GM03348 (cell line): ENCODE measurements around the gene MAVS.

ENCODE experiments used
- DNase-seq: peaks from one replicate; pipeline ENCODE4 v3.0.0; 2012; ENCODE audit warnings: low spot score

Gene MAVS

DNA sequence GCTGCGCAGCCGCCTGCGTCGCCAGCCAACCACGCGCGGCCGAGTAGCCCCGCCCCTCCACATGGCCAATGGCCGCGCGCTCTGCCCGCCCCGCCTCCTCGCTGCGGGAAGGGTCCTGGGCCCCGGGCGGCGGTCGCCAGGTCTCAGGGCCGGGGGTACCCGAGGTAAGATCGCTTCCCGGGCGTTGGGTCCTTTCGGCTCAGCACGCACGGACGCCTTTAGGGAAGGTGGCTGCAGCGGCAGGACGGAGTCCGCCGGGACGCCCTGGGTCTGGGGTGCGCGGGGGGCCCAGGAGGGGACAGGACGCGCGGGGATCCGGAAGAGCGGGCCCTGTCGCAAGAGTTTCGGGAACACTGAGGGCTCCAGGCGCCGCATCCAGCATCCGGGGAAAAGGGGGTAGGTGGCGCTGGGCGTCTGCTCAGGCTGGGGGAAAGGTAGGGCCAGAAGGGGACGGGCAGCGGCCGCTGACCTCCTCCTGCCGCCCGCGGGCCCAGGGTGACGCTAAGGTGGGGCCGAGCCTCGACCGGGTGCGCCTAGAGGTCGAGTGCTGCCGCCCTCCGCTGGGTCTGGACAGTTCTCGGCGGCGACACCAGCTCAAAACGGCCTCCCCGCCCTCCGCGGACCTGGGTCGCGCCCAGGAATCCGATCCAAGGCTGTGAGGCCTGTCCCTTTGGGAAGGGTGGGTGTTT, at the start of gene MAVS:
Gene MAVS, plus strand, starts transcription at position 95 of the 689 bp plus-strand sequence. CDS start 7,791 bp downstream, outside the sequence.
- DNase-seq = peak; percentile 98

DNA sequence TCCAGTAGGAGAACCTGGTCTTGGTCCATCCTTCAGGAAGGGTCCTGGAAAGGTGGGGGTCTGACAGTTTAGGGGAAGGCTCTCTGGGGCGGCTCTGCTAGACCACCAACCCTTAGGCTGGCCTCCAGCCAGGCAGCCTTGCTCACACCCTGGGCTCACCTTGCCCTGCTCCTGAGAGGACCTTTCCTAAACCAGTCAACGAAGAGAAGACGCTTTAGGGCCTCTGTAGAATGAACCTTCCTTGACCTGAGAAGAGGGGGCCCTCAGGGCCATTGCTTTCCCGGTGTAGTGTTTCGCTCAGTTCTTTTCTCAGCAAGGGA, 49.4 kb upstream of the MAVS start:
- no peak for DNase-seq

DNA sequence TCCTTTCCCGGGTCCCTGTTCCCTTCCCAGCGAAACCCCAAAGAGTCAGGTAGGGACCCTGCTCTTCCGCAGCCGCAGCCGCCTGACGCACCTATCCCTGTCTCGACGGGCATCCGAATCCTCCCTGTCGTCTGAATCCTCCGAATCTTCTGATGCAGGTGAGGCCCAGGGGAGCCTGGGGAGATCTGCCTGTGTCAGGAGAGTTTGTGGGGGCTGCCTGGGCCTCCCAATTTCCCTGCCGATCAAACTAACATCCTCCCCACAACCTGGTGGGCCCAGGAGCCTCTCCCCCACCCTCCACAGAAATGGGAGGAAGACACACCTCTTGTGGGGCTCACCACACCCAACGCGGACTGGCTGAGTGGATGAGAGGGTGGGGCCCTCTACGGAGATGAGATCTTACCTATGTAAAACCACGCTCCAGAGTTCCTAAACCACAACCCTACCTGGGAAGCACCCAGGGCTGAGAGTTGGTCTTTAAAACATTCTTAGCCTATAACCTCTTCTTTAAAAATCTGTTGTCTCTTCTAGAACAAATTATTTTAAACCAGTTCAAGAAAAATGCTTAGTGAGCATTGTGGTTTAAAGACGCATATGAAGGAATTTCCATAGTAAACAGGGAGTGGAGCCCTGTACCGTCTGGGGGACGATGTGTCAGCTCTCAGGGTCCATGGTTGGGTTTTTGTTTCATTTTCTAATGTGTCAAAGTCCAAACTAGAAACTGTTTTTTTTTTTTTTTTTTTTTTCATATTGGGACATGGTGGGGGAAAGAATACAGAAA, 48.9 kb upstream of the MAVS start:
- DNase-seq = no peak

DNA sequence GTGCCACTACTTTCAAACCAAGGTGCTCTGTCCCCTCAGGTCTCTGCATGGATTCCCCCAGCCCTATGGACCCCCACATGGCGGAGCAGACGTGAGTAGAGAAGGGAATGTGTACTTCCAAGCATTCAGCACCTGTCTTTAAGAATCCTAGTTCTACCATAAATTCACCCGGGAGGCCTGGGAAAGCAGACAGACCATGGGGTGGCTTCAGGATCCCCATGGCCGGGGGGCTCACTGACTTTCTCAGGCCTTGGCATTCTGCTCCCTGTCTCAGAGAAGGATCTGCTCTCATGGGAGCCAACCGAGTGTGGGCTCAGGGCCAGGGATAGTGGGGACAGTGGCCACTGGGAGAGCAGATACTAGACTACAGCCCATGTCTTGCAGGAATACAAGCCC, 48.3 kb upstream of the MAVS start:
- DNase-seq = no peak

DNA sequence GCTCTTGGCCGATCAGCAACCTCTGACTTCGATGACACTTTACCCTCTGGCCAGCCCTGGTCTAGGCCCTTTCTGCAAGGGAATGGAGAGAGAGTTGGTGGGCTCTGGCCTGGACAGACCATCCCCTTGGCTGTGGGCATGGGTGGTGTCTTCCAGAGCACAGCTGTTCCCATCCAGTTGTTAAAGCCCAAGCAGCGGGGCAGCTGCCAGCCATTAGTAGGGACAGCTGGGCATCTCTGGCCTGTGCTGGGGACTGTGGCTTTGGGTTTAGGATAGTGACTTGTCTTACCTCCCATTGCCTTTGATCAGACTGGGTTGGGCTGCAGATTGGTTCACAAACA, 47.8 kb upstream of the MAVS start:
- no peak for DNase-seq

DNA sequence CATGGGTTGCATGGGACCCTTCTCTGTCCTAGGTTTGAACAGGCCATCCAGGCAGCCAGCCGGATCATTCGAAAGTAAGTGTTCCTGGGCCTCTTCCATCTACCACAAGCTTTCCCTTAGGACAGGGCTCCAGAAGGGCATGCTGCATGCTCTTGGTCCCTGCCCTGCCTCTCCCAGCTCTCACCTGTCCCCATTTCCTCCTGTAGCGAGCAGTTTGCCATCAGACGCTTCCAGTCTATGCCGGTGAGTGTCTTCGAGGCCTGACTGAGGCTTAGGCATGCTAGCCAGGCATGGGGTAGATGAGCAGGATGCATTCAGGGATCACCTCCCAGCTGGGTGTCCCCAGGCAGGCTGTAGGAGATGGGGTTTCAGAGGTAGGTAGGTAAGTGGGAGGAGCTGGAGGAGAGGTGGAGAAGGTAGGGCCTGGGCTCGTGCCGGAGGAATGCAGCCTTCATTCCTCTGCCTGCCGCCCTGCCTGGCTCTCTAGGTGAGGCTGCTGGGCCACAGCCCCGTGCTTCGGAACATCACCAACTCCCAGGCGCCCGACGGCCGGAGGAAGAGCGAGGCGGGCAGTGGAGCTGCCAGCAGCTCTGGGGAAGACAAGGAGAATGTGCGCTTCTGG, 46.3 kb upstream of the MAVS start:
- no peak for DNase-seq

- no peak for DNase-seq
Measured at GRCh38 chr20:3800878-3801260, 45.8 kb upstream of the MAVS start.

GRCh38 chr20:3801299-3801698, 45.3 kb upstream of the MAVS start:
- no peak for DNase-seq

DNA sequence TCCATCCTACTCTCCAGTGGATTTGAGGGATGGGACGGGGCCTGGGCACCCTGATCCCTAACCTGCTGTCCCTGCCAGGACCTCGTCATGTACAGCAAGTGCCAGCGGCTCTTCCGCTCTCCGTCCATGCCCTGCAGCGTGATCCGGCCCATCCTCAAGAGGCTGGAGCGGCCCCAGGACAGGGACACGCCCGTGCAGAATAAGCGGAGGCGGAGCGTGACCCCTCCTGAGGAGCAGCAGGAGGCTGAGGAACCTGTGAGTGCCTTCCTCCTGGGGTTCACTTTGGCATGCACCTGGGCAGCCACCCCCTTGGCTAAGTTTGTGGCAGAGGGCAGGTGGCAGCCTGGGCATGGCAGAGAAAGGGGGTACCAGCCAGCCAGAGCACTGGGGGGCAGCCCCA, 44.8 kb upstream of the MAVS start:
- DNase-seq = no peak

- no peak for DNase-seq
Measured at GRCh38 chr20:3802524-3803239, 44.0 kb upstream of the MAVS start.

DNA sequence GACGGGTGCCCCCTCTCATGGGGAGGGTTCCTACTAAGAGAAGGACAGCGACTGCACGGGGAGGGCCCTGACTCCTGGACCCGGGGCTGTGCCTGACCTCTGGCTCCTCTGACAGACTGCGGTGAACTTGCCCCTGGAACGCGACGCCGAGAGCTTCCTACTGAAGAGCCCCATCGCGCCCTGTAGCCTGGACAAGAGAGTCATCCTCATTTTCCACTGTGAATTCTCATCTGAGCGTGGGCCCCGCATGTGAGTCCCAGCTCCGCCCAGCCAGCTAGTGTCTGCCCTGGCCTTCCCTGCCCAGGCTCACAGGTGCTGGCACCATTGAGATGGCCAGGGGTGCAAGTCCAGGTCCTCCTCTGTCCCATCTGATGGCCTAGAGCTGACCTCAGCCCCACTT, 43.3 kb upstream of the MAVS start:
- no peak for DNase-seq

DNA sequence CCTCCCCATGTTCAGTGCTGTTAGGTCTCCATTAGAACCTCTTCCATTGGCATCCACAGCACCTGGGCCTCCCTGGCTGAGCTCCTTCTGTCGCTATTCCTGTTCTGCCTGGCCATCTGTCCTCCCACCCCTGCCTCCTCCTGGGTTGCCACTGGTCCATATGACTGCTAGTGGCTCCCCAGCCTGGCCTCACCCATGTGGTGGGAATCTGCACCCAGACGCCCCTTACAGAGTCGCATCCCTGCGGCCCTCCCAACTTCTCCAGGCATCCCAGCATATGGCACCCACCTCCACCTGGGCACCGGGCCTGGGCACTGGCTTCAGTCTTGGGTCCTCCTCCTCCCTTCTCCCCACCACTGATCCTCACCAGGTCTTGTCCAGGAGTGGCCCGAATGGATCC, 42.8 kb upstream of the MAVS start:
- no peak for DNase-seq

DNA sequence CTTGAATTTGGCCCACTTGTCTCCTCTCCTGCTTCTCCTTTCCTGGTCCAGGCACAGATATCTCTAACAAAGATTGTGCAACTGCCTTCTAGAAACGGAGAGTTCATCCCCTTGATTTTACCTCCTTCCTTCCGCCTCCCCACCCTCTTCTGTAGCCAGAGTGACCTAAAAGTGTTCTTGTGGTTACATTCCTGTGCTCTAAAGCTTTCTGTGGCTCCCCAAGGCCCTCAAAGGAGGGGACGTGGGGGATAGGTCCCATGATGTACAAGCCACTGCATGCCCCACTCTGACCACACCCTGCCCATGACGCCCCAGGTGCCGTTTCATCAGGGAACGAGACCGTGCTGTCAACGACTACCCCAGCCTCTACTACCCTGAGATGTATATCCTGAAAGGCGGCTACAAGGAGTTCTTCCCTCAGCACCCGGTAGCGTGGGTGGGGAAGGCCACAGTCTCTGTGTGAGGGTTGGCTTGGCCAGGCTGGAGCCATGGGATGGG, 42.3 kb upstream of the MAVS start:
- no peak for DNase-seq

- DNase-seq = no peak
Measured at GRCh38 chr20:3804781-3805180, 41.9 kb upstream of the MAVS start.

- no peak for DNase-seq
Measured at GRCh38 chr20:3808544-3808943, 38.1 kb upstream of the MAVS start.

DNA sequence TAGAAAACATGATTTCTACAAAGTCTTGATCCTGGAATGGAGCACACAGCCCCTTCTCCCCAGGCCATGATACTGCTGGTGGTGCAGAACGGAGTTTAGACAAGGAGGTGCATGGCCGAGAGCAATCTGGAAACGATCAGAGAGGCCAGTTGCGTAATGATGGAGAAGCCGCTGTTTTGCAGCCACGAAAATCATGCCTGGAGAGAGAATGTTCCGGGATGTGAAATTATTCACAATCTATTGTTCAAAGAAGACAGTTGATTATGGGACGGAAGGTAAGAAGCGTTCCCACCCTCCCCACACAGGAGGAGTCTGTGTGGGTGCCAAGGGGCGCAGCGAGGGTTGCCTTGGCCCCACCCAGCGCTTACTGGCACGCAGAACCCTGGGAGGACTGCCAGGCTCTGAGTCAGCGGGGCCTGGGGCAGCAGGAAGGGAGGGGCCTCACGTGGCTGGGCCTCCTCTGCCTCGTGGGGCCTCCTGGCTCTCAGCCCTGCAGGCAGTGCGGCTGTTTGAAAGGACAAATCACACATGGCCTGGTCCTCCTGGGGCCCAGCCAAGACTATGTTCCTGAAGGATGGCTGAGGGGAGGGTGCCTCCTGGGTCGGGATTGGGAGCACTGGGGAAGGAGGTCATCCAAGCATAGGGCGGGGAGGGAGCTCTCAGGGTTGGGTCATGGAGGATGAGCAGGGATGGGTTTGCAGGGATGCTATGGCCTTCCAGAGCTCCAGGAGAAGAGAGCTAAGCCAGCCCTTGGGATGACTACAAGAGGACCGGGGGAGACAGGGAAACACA, 35.0 kb upstream of the MAVS start:
- DNase-seq = peak; percentile 95

DNA sequence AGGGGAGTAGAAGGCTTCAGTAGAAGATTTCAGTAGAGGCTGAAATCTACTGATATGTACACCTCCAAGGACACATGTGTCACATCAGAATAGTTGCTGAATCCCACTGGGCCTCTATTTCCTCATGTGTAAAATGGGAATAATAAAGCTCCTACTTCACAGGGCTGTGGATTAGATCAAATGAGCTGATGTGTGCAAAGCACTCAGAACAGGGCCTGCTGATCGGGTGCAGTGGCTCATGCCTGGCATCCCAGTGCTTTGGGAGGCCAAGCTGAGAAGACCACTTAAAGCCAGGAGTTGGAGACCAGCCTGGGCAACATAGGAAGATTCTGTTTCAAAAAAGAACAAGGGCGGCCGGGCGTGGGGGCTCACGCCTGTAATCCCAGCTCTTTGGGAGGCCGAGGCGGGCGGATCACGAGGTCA, 34.4 kb upstream of the MAVS start:
- no peak for DNase-seq

DNA sequence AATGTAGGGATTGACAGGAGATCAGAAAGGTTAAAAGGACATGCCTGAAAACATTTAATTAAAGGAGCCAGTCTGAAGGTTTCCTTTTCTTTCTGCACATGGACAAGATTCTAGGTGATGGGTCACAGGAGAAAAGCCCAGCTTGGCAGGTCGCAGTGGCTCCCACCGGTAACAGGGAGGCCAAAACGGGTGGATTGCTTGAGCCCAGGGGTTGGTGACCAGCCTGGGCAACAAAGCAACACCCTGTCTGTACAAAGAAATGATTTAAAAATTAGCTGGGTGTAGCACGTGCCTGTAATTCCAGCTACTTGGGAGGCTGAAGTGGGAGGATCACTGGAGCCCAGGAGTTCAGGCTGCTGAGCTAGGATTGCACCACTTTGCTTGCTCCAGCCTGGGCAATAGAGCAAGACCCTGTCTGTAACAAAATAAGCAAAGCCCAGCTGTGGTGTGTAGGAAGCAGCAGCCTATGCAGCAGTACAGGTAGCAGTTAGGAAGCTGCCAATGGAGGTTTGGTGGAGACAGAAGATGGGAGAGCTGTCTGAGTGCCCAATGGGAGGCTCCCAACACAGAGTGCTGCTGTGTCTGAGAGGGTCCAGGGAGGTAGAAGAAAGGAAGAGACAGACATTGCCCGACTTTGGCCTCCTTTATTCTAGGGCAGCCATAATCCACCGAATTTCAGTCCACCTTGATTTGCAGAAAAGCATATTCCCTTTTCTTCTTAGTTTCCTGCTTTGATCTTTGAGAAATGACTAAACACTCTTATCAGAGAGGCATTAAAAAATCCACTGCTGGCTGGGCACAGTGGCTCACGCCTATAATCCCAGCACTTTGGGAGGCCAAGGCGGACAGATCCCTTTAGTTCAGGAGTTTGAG, 33.4 kb upstream of the MAVS start:
- no peak for DNase-seq

GRCh38 chr20:3813848-3814581, 32.6 kb upstream of the MAVS start:
- no peak for DNase-seq

- no peak for DNase-seq
Measured at GRCh38 chr20:3814928-3815495, 31.6 kb upstream of the MAVS start.
